PFSK-1 (cell line): ENCODE measurements around the gene NIM1K.

Source experiments
- FOXP2 ChIP-seq: optimal IDR thresholded peaks from 2 replicates; pipeline ENCODE3; 2011; ENCODE audit warnings: borderline replicate concordance, control low read depth, inconsistent platforms; ENCODE audit not compliant: insufficient read depth; ENCODE audit errors: extremely low read length, extremely low read depth
- POLR2AphosphoS5 ChIP-seq: IDR thresholded peaks from 2 replicates; pipeline ENCODE4 v1.6.1; 2012; ENCODE audit warnings: low read depth, mild to moderate bottlenecking, control low read depth, low read length, moderate library complexity
- REST ChIP-seq, 2 experiments: IDR thresholded peaks; 2 replicates each; pipeline versions ENCODE4 v1.6.1 to v1.8.0; 2011 to 2012; ENCODE audit warnings: low read depth in 2 of 2, low read length in 2 of 2, control low read depth in 1 of 2, inconsistent platforms in 1 of 2, mild to moderate bottlenecking in 1 of 2, moderate library complexity in 1 of 2; ENCODE audit not compliant: insufficient read depth in 1 of 2
- SIN3A ChIP-seq: IDR thresholded peaks from 2 replicates; pipeline ENCODE4 v1.6.1; 2012; ENCODE audit warnings: mild to moderate bottlenecking, low read length, moderate library complexity, borderline replicate concordance; ENCODE audit not compliant: insufficient read depth
- TAF1 ChIP-seq: IDR thresholded peaks from 2 replicates; pipeline ENCODE4 v1.6.1; 2012; ENCODE audit warnings: low read length, control low read depth, borderline replicate concordance; ENCODE audit not compliant: insufficient read depth

Gene NIM1K

GRCh38 chr5:43210570-43210969 is 18.5 kb downstream of the NIM1K start:
- TF ChIP-seq SIN3A (no peak), FOXP2 (no peak), TAF1 (no peak), POLR2AphosphoS5 (no peak), REST (IDR thresholded peaks at IDR 0.05; ENCODE audit: insufficient read depth in 1 of 2, low read depth in 2 of 2, low read length in 2 of 2) (no peak)

- TF ChIP-seq REST (IDR thresholded peaks at IDR 0.05; ENCODE audit: insufficient read depth in 1 of 2, low read depth in 2 of 2, low read length in 2 of 2) (no peak), TAF1 (no peak), SIN3A (no peak), FOXP2 (no peak)
Measured at GRCh38 chr5:43213951-43214350, 21.9 kb downstream of the NIM1K start.

- TF ChIP-seq REST (IDR thresholded peaks at IDR 0.05; ENCODE audit: insufficient read depth in 1 of 2, low read depth in 2 of 2, low read length in 2 of 2): no peak; a peak in 1 of 4 replicates
- TF ChIP-seq SIN3A: no peak
Measured at GRCh38 chr5:43215073-43215631, 23.1 kb downstream of the NIM1K start.

- TF ChIP-seq SIN3A: no peak
- no peak for TF ChIP-seq TAF1
- TF ChIP-seq REST (IDR thresholded peaks at IDR 0.05; ENCODE audit: insufficient read depth in 1 of 2, low read depth in 2 of 2, low read length in 2 of 2): no peak
- no peak for TF ChIP-seq FOXP2
- TF ChIP-seq POLR2AphosphoS5: no peak
Measured at GRCh38 chr5:43216941-43217340, 24.9 kb downstream of the NIM1K start.

GRCh38 chr5:43219120-43219519 is 27.1 kb downstream of the NIM1K start:
- TF ChIP-seq POLR2AphosphoS5 (no peak), REST (IDR thresholded peaks at IDR 0.05; ENCODE audit: insufficient read depth in 1 of 2, low read depth in 2 of 2, low read length in 2 of 2) (no peak), SIN3A (no peak), TAF1 (no peak), FOXP2 (no peak)
